HepG2 (cell line): ENCODE measurements around the gene NEDD4L. TPM values are rescaled to one million over a fixed set of nuclear protein-coding genes. Genes with fewer than 3 reads are reported as not detected.
A peak's percentile ranks its signal among the peaks of the same experiment; 100 is the strongest.

Source experiments
- ATAC-seq: fragments of 200-7000 bp; cut with Tn5 transposase; 3 replicates; pipeline ENCODE4 v1.9.1; 2020; ENCODE audit warnings: mild to moderate bottlenecking, moderate library complexity
- BruUV-seq: library from RNA; stranded (reverse); fragments of 400-500 nt; replicated peaks from 2 replicates; lab custom pipeline; 2021; lab: Mats Ljungman, UMichigan
- CTCF ChIA-PET: fragments of 300-600 bp; formaldehyde crosslinking; extraction: SDS; loops from one replicate; lab custom pipeline; 2021; ENCODE audit warnings: low total read pairs, inconsistent platforms, low intra/inter-chr PET ratio; lab: Yijun Ruan, JAX
- POLR2A ChIA-PET: fragments of 350-600 bp; sonication (Branson Sonifier 250); formaldehyde crosslinking; loops from one replicate; lab custom pipeline; 2020; ENCODE audit warnings: antibody characterized with exemption, inconsistent platforms; lab: Yijun Ruan, JAX
- DNase-seq: peaks from one replicate; pipeline ENCODE4 v3.0.0-alpha.2; 2015; ENCODE audit warnings: low spot score
- FAIRE-seq: peaks from 3 replicates; lab custom pipeline; 2011; peaks lifted over from hg19 to GRCh38; lab: Jason Lieb, UNC
- H2AFZ ChIP-seq: one replicate; pipeline ENCODE4 v1.6.1; 2011; ENCODE audit warnings: low read length, inconsistent platforms
- H3K27ac ChIP-seq: fragments of 300-600 bp; 3 replicates; pipeline ENCODE4 v1.8.0; 2011; ENCODE audit warnings: mixed run types, mild to moderate bottlenecking, mixed read lengths, low read length, inconsistent platforms; ENCODE audit not compliant: insufficient read depth; ENCODE audit errors: extremely low read length
- H3K27me3 ChIP-seq, 2 experiments: fragments of 200-600 bp in 1 of 2; 2 replicates in 1 of 2; 3 replicates in 1 of 2; pipeline versions ENCODE4 v1.6.0 to v1.8.0; 2011; ENCODE audit warnings: low read length in 2 of 2, mild to moderate bottlenecking in 2 of 2, moderate library complexity in 2 of 2, inconsistent platforms in 1 of 2; ENCODE audit not compliant: insufficient read depth in 2 of 2, control insufficient read depth in 1 of 2
- H3K36me3 ChIP-seq, 2 experiments: fragments of 200-600 bp in 1 of 2; replicated peaks in 1 of 2; 2 replicates in 1 of 2; 3 replicates in 1 of 2; pipeline versions ENCODE4 v1.5.1 to v1.8.0; 2011; ENCODE audit warnings: low read length in 2 of 2, inconsistent platforms in 1 of 2; ENCODE audit not compliant: insufficient read depth in 2 of 2, control insufficient read depth in 1 of 2
- H3K4me1 ChIP-seq: 2 replicates; pipeline ENCODE4 v1.5.1; 2012; ENCODE audit warnings: low read length, inconsistent platforms; ENCODE audit not compliant: insufficient read depth
- H3K4me2 ChIP-seq: 2 replicates; pipeline ENCODE4 v1.6.0; 2011; ENCODE audit warnings: low read depth, low read length, inconsistent platforms
- H3K4me3 ChIP-seq, 3 experiments: fragments of 200-600 bp in 1 of 3; sonication (generic), shearing (Covaris generic) in 1 of 3; replicated peaks in 1 of 3; 2 replicates each; pipeline ENCODE4 v1.5.1; 2011 to 2016; ENCODE audit warnings: low read length in 3 of 3, inconsistent platforms in 2 of 3, low read depth in 2 of 3, mild to moderate bottlenecking in 2 of 3, control low read depth in 1 of 3, mixed read lengths in 1 of 3; ENCODE audit not compliant: insufficient read depth in 1 of 3
- H3K79me2 ChIP-seq: one replicate; pipeline ENCODE4 v1.6.1; 2011; ENCODE audit warnings: low read length, inconsistent platforms; ENCODE audit not compliant: insufficient read depth
- H3K9ac ChIP-seq: 2 replicates; pipeline ENCODE4 v1.6.0; 2011; ENCODE audit warnings: mild to moderate bottlenecking, low read depth, low read length, inconsistent platforms; ENCODE audit not compliant: insufficient read depth
- H3K9me3 ChIP-seq: 2 replicates; pipeline ENCODE4 v1.5.1; 2012; ENCODE audit warnings: mild to moderate bottlenecking, low read length
- H4K20me1 ChIP-seq: 2 replicates; pipeline ENCODE4 v1.6.0; 2011; ENCODE audit warnings: inconsistent platforms, mild to moderate bottlenecking, low read length, moderate library complexity; ENCODE audit not compliant: insufficient read depth
- HDAC2 ChIP-seq: sonication (generic); formaldehyde crosslinking; IDR thresholded peaks from 2 replicates; pipeline ENCODE4 v1.4.0; 2020; ENCODE audit warnings: missing genetic modification reagents
- HOXA9 ChIP-seq: sonication (generic); formaldehyde crosslinking; IDR thresholded peaks from 2 replicates; pipeline ENCODE4 v1.8.1; 2022; ENCODE audit warnings: missing genetic modification reagents, mild to moderate bottlenecking, moderate library complexity, borderline replicate concordance
- MZF1 ChIP-seq: sonication (generic); formaldehyde crosslinking; IDR thresholded peaks from 2 replicates; pipeline ENCODE4 v1.8.1; 2023; ENCODE audit warnings: mild to moderate bottlenecking, missing genetic modification reagents, borderline replicate concordance
- NR2F6 ChIP-seq, 2 experiments: IDR thresholded peaks; 2 replicates each; pipeline ENCODE4 v1.6.1; 2016; ENCODE audit warnings: antibody characterized with exemption in 1 of 2, mild to moderate bottlenecking in 1 of 2
- RFXANK ChIP-seq: IDR thresholded peaks from 2 replicates; pipeline ENCODE4 v1.6.1; 2016
- RXRA ChIP-seq: sonication (generic); formaldehyde crosslinking; IDR thresholded peaks from 2 replicates; pipeline ENCODE4 v1.5.1; 2020; ENCODE audit warnings: missing genetic modification reagents
- SMAD3 ChIP-seq: sonication (generic); formaldehyde crosslinking; IDR thresholded peaks from 2 replicates; pipeline ENCODE4 v1.4.0; 2020; ENCODE audit warnings: missing genetic modification reagents
- SNAPC2 ChIP-seq: sonication (generic); formaldehyde crosslinking; IDR thresholded peaks from 2 replicates; pipeline ENCODE4 v1.8.1; 2022; ENCODE audit warnings: mild to moderate bottlenecking, missing genetic modification reagents
- ZKSCAN5 ChIP-seq: sonication (generic); formaldehyde crosslinking; IDR thresholded peaks from 2 replicates; pipeline ENCODE4 v1.5.1; 2020; ENCODE audit warnings: mild to moderate bottlenecking, missing genetic modification reagents
- ZNF136 ChIP-seq: sonication (generic); formaldehyde crosslinking; IDR thresholded peaks from 2 replicates; pipeline ENCODE4 v1.8.1; 2022; ENCODE audit warnings: low read depth, mild to moderate bottlenecking, moderate library complexity, missing genetic modification reagents
- ZNF232 ChIP-seq: sonication (generic); formaldehyde crosslinking; IDR thresholded peaks from 2 replicates; pipeline ENCODE4 v1.4.0; 2020; ENCODE audit warnings: missing genetic modification reagents, borderline replicate concordance
- ZNF572 ChIP-seq: sonication (generic); formaldehyde crosslinking; IDR thresholded peaks from 2 replicates; pipeline ENCODE4 v1.5.1; 2020; ENCODE audit warnings: mild to moderate bottlenecking, missing genetic modification reagents
- ZNF766 ChIP-seq: sonication (generic); formaldehyde crosslinking; IDR thresholded peaks from 2 replicates; pipeline ENCODE4 v1.5.0; 2020; ENCODE audit warnings: missing genetic modification reagents, borderline replicate concordance
- ZNF782 ChIP-seq: sonication (generic); formaldehyde crosslinking; IDR thresholded peaks from 2 replicates; pipeline ENCODE4 v1.4.0; 2020; ENCODE audit warnings: missing genetic modification reagents, mild to moderate bottlenecking, borderline replicate concordance
- WGBS: methylation state at CpG from one replicate; pipeline ENCODE4 v1.1.6; 2017; ENCODE audit warnings: low lambda C conversion rate; 5-methylcytosine and 5-hydroxymethylcytosine counted together
- in situ Hi-C: cut with HindIII; loops from 2 replicates; pipeline ENCODE4 v1.10.0; 2017; ENCODE audit warnings: low pct_unique_long_range_greater_than_20kb; ENCODE audit not compliant: extremely low pct_ligation_motif_present
- intact Hi-C: fragments of 100-400 bp; cut with micrococcal nuclease; formaldehyde crosslinking; loops from one replicate; pipeline ENCODE4 v1.10.0; 2022; ENCODE audit not compliant: unreplicated experiment
- polyA plus RNA-seq, 8 experiments: library from polyadenylated mRNA; depleted of rRNA in 3 of 8; stranded (reverse) in 7 of 8; unstranded in 1 of 8; fragments of >200 nt; fragmentation: Illumina TruSeq in 4 of 8; extraction: Trizol in 4 of 8; gene quantifications; 2 replicates each; pipeline versions ENCODE4 v1.2.1 to v1.2.3, GENCODE V29; 2011 to 2016; ENCODE audit warnings: low read depth in 4 of 8, missing spikeins in 1 of 8, mixed read lengths in 1 of 8; ENCODE audit not compliant: insufficient read depth in 1 of 8
- total RNA-seq, 5 experiments: library from RNA; depleted of rRNA; stranded (reverse); fragments of >200 nt; fragmentation: Illumina TruSeq; extraction: Trizol; gene quantifications; 2 replicates each; pipeline ENCODE4 v1.2.3, GENCODE V29; 2016; ENCODE audit warnings: low read depth in 1 of 5
- TF ChIP-seq, protein P1 (sequence below): IDR thresholded peaks from 2 replicates; pipeline ENCODE4 v1.6.1; 2016
- TF ChIP-seq, protein P2 (sequence below): IDR thresholded peaks from 2 replicates; pipeline ENCODE4 v1.6.1; 2016; ENCODE audit warnings: missing genetic modification reagents, missing compliant biosample characterization
- TF ChIP-seq, protein P3 (sequence below): sonication (generic); formaldehyde crosslinking; conservative IDR thresholded peaks from 2 replicates; pipeline ENCODE4 v1.4.0; 2020; ENCODE audit warnings: mild to moderate bottlenecking, missing genetic modification reagents, moderate library complexity
- TF ChIP-seq, protein P4 (sequence below): sonication (generic); formaldehyde crosslinking; IDR thresholded peaks from 2 replicates; pipeline ENCODE4 v1.4.0; 2020; ENCODE audit warnings: missing genetic modification reagents, borderline replicate concordance

The NEDD4L gene
- total and polyA plus RNA-seq, 2 of the 13 experiments (the other 11 are each of a cell fraction or from before 2014, with no cell fraction given), result 168 to 390 TPM

DNA sequence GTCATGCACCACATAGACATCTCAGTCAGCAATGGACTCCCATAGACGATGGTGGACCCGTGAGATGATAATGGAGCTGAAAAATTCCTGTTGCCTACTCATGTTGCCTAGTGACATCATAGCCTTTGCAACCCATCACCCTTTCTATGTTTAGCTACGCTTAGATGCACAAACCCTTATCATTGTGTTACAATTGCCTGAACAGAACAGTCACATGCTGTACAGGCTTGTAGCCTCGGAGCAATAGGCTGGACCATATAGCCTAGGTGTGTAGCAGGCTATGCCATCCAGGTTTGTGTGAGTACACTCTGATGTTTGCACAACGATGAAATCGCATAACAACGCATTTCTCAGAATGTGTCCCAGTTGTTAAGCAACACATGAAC, 363.2 kb downstream of the NEDD4L start:
- H3K4me2 ChIP-seq, result peak overlapping the region; percentile 52
- in situ Hi-C loops (loop anchor here (5.0 kb wide), 2 partner anchors 85 to 355 kb away; no protein-coding TSS in a partner anchor), intact Hi-C loops (loop anchor here (1.0 to 10.0 kb wide), 3 partner anchors 9 to 86 kb away; no protein-coding TSS in a partner anchor)
- H3K4me3 ChIP-seq, result no peak overlapping the region; a peak in 1 of 6 replicates
- peak; percentile 94 for DNase-seq
- peak; percentile 57 for ATAC-seq
- POLR2A ChIA-PET, result interaction anchor here (0.6 to 9.1 kb wide), 31 partner anchors 8 to 402 kb away, joined by 3 to 181 read pairs (median 5); partner anchors contain the start of gene NEDD4L
- no peaks in the 10 kb centered on the region for H3K27me3 ChIP-seq
- peak overlapping the region; percentile 67 for H3K9ac ChIP-seq
- H3K36me3 ChIP-seq, result no peaks in the 10 kb centered on the region
- CTCF ChIA-PET, result interaction anchor here (1.6 kb wide), 1 partner anchor 86 kb away, joined by 12 read pairs; no protein-coding TSS in a partner anchor
- H3K4me1 ChIP-seq, result peaks cover 99% of the 10 kb centered on the region
- no TSS peak for BruUV-seq
- H3K9me3 ChIP-seq, result no peaks in the 10 kb centered on the region
- peak overlapping the region; percentile 98 for H3K27ac ChIP-seq
- WGBS, result 6% methylated on average over 7 of the region's 7 CpGs
- H4K20me1 ChIP-seq, result no peaks in the 10 kb centered on the region
- H3K79me2 ChIP-seq, result peaks cover 13% of the 10 kb centered on the region
- H2AFZ ChIP-seq, result no peak overlapping the region
- no peak for FAIRE-seq
- TF ChIP-seq ZKSCAN5 (CRISPR knock-in tag) (no peak), SNAPC2 (CRISPR knock-in tag) (0 out of 2 replicates have a peak, but pooled peaks have one; percentile 3), RXRA (no peak), ZNF232 (peak; percentile 52; the same call in 1 of the 2 replicates), HOXA9 (CRISPR knock-in tag) (no peak), HDAC2 (peak; percentile 23; the same call in 1 of the 2 replicates), SMAD3 (CRISPR knock-in tag) (no peak), RFXANK (CRISPR knock-in tag) (0 out of 2 replicates have a peak, but pooled peaks have one; percentile 5), ZNF136 (CRISPR knock-in tag) (no peak), NR2F6 (IDR thresholded peaks at IDR 0.05) (no peak), NR2F6 (CRISPR knock-in tag; IDR thresholded peaks at IDR 0.05) (no peak), MZF1 (CRISPR knock-in tag) (no peak), ZNF782 (no peak), ZNF766 (CRISPR knock-in tag) (0 out of 2 replicates have a peak, but pooled peaks have one; percentile 21), ZNF572 (CRISPR knock-in tag) (no peak)
- TF ChIP-seq, protein P1, sequence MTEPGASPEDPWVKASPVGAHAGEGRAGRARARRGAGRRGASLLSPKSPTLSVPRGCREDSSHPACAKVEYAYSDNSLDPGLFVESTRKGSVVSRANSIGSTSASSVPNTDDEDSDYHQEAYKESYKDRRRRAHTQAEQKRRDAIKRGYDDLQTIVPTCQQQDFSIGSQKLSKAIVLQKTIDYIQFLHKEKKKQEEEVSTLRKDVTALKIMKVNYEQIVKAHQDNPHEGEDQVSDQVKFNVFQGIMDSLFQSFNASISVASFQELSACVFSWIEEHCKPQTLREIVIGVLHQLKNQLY (CRISPR knock-in tag), result no peak
- TF ChIP-seq, protein P2, sequence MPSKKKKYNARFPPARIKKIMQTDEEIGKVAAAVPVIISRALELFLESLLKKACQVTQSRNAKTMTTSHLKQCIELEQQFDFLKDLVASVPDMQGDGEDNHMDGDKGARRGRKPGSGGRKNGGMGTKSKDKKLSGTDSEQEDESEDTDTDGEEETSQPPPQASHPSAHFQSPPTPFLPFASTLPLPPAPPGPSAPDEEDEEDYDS (CRISPR knock-in tag), result 0 out of 2 replicates have a peak, but pooled peaks have one; percentile 39
- TF ChIP-seq, protein P3, sequence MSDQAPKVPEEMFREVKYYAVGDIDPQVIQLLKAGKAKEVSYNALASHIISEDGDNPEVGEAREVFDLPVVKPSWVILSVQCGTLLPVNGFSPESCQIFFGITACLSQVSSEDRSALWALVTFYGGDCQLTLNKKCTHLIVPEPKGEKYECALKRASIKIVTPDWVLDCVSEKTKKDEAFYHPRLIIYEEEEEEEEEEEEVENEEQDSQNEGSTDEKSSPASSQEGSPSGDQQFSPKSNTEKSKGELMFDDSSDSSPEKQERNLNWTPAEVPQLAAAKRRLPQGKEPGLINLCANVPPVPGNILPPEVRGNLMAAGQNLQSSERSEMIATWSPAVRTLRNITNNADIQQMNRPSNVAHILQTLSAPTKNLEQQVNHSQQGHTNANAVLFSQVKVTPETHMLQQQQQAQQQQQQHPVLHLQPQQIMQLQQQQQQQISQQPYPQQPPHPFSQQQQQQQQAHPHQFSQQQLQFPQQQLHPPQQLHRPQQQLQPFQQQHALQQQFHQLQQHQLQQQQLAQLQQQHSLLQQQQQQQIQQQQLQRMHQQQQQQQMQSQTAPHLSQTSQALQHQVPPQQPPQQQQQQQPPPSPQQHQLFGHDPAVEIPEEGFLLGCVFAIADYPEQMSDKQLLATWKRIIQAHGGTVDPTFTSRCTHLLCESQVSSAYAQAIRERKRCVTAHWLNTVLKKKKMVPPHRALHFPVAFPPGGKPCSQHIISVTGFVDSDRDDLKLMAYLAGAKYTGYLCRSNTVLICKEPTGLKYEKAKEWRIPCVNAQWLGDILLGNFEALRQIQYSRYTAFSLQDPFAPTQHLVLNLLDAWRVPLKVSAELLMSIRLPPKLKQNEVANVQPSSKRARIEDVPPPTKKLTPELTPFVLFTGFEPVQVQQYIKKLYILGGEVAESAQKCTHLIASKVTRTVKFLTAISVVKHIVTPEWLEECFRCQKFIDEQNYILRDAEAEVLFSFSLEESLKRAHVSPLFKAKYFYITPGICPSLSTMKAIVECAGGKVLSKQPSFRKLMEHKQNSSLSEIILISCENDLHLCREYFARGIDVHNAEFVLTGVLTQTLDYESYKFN (CRISPR knock-in tag), result no peak
- TF ChIP-seq, protein P4, sequence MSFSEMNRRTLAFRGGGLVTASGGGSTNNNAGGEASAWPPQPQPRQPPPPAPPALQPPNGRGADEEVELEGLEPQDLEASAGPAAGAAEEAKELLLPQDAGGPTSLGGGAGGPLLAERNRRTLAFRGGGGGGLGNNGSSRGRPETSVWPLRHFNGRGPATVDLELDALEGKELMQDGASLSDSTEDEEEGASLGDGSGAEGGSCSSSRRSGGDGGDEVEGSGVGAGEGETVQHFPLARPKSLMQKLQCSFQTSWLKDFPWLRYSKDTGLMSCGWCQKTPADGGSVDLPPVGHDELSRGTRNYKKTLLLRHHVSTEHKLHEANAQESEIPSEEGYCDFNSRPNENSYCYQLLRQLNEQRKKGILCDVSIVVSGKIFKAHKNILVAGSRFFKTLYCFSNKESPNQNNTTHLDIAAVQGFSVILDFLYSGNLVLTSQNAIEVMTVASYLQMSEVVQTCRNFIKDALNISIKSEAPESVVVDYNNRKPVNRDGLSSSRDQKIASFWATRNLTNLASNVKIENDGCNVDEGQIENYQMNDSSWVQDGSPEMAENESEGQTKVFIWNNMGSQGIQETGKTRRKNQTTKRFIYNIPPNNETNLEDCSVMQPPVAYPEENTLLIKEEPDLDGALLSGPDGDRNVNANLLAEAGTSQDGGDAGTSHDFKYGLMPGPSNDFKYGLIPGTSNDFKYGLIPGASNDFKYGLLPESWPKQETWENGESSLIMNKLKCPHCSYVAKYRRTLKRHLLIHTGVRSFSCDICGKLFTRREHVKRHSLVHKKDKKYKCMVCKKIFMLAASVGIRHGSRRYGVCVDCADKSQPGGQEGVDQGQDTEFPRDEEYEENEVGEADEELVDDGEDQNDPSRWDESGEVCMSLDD (CRISPR knock-in tag), result 0 out of 2 replicates have a peak, but pooled peaks have one; percentile 4
